A549 (cell line): ENCODE results near the gene TMEM120B. TPM values are rescaled to one million over a fixed set of nuclear protein-coding genes. Genes with fewer than 3 reads are reported as not detected.
"Not testable (repeated sequence)": the region's sequence is repeated elsewhere in the genome, so short reads cannot be mapped to it uniquely, and the experiment has no call there.

Source experiments
- ATAC-seq, 2 experiments: fragments of 200-7000 bp in 1 of 2; fragments of >200 bp in 1 of 2; cut with Nextera tagmentation in 1 of 2; cut with Tn5 transposase in 1 of 2; 3 replicates each; pipeline versions ENCODE4 v1.8.0 to v1.9.1; 2018 to 2020; ENCODE audit warnings: mild to moderate bottlenecking in 1 of 2, moderate library complexity in 1 of 2
- CTCF ChIA-PET: fragments of 300-600 bp; sonication (Branson Sonifier 250); formaldehyde crosslinking; extraction: SDS; loops from one replicate; lab custom pipeline; 2021; ENCODE audit warnings: antibody characterized with exemption, inconsistent platforms; lab: Yijun Ruan, JAX
- POLR2A ChIA-PET: fragments of 350-600 bp; formaldehyde crosslinking; extraction: SDS; loops from one replicate; lab custom pipeline; 2021; ENCODE audit warnings: antibody characterized with exemption, inconsistent platforms; lab: Yijun Ruan, JAX
- DNase-seq, 2 experiments: peaks; one replicate each; pipeline versions ENCODE4 v3.0.0 to v3.0.0-alpha.2; 2011 to 2016; ENCODE audit warnings: low read depth in 1 of 2, low spot score in 1 of 2
- FAIRE-seq: peaks from 2 replicates; lab custom pipeline; 2011; peaks lifted over from hg19 to GRCh38; lab: Jason Lieb, UNC
- H3K27ac ChIP-seq, 2 experiments: fragments of >200 bp; sonication (Bioruptor Twin); formaldehyde crosslinking; 3 replicates each; pipeline ENCODE4 v1.5.1; 2016 to 2017
- H3K4me1 ChIP-seq: fragments of >200 bp; sonication (Bioruptor Twin); formaldehyde crosslinking; 3 replicates; pipeline ENCODE4 v1.6.1; 2016
- H3K4me2 ChIP-seq: fragments of >200 bp; sonication (Bioruptor Twin); formaldehyde crosslinking; 3 replicates; pipeline ENCODE4 v1.6.1; 2016
- H3K4me3 ChIP-seq: fragments of >200 bp; sonication (Bioruptor Twin); formaldehyde crosslinking; 3 replicates; pipeline ENCODE4 v1.5.1; 2016
- H3K9me3 ChIP-seq: fragments of >200 bp; sonication (Bioruptor Twin); formaldehyde crosslinking; 3 replicates; pipeline ENCODE4 v1.6.1; 2016
- CBX8 ChIP-seq: fragments of 200-600 bp; sonication (generic); IDR thresholded peaks from 2 replicates; pipeline ENCODE4 v1.6.1; 2016
- CHD4 ChIP-seq: fragments of 200-600 bp; sonication (generic); IDR thresholded peaks from 2 replicates; pipeline ENCODE4 v1.6.1; 2016; ENCODE audit warnings: antibody characterized with exemption, mild to moderate bottlenecking, borderline replicate concordance
- EHMT2 ChIP-seq: fragments of 200-600 bp; sonication (generic); IDR thresholded peaks from 2 replicates; pipeline ENCODE4 v1.6.1; 2016; ENCODE audit warnings: antibody characterized with exemption, low read depth, mild to moderate bottlenecking, moderate library complexity
- EP300 ChIP-seq, 2 experiments: fragments of >200 bp; sonication (Bioruptor Twin); formaldehyde crosslinking; IDR thresholded peaks; 2 replicates in 1 of 2; 3 replicates in 1 of 2; pipeline ENCODE4 v1.6.1; 2016 to 2017
- FOSB ChIP-seq: fragments of 250-450 bp; sonication (Bioruptor Pico); IDR thresholded peaks from 2 replicates; pipeline ENCODE4 v1.5.0; 2020; ENCODE audit warnings: mild to moderate bottlenecking, moderate library complexity
- NFE2L2 ChIP-seq: fragments of 150-350 bp; conservative IDR thresholded peaks from 2 replicates; pipeline ENCODE4 v1.6.1; 2014; ENCODE audit warnings: low read length
- POLR2A ChIP-seq: IDR thresholded peaks from 2 replicates; pipeline ENCODE4 v1.6.1; 2012; ENCODE audit warnings: mild to moderate bottlenecking, low read length
- RAD21 ChIP-seq, 2 experiments: fragments of >200 bp in 1 of 2; sonication (Bioruptor Twin) in 1 of 2; formaldehyde crosslinking in 1 of 2; IDR thresholded peaks in 1 of 2; conservative IDR thresholded peaks in 1 of 2; 2 replicates in 1 of 2; 3 replicates in 1 of 2; pipeline ENCODE4 v1.6.1; 2012 to 2018; ENCODE audit warnings: inconsistent platforms in 1 of 2
- RCOR1 ChIP-seq: fragments of 150-350 bp; IDR thresholded peaks from 2 replicates; pipeline ENCODE4 v1.6.1; 2014; ENCODE audit warnings: antibody characterized with exemption, low read length, low read depth
- SREBF2 ChIP-seq: fragments of 450-650 bp; IDR thresholded peaks from 2 replicates; pipeline ENCODE4 v1.6.1; 2014; ENCODE audit warnings: mild to moderate bottlenecking, moderate library complexity
- TP53 ChIP-seq: fragments of 250-450 bp; sonication (Bioruptor Pico); IDR thresholded peaks from 2 replicates; pipeline ENCODE4 v1.5.0; 2021; ENCODE audit warnings: mild to moderate bottlenecking, moderate library complexity
- WGBS: methylation state at CpG from one replicate; pipeline ENCODE4 v1.1.6; 2017; ENCODE audit errors: missing lambda C conversion rate; 5-methylcytosine and 5-hydroxymethylcytosine counted together
- polyA plus RNA-seq, 4 experiments: library from polyadenylated mRNA; depleted of rRNA in 3 of 4; stranded (reverse); fragments of >200 nt; fragmentation: RNase III in 1 of 4; extraction: RNeasy Plus Mini Kit Qiagen cat#74134 plus additional on column Dnase treatment in 1 of 4; gene quantifications; 2 replicates in 3 of 4; 3 replicates in 1 of 4; pipeline ENCODE4 v1.2.3, GENCODE V29; 2011 to 2017
- TF ChIP-seq, protein P1 (sequence below): fragments of 450-650 bp; IDR thresholded peaks from 2 replicates; pipeline ENCODE4 v1.6.1; 2014; ENCODE audit warnings: antibody characterized with exemption
- TF ChIP-seq, protein P2 (sequence below): fragments of 200-600 bp; sonication (generic); IDR thresholded peaks from 2 replicates; pipeline ENCODE4 v1.6.1; 2016; ENCODE audit warnings: antibody characterized with exemption, mild to moderate bottlenecking, moderate library complexity
- TF ChIP-seq, protein P3 (sequence below): fragments of >200 bp; sonication (Bioruptor Twin); formaldehyde crosslinking; IDR thresholded peaks from 2 replicates; pipeline ENCODE4 v1.6.1; 2016
- TF ChIP-seq, protein P4 (sequence below): IDR thresholded peaks from 2 replicates; pipeline ENCODE4 v1.6.1; 2012
- TF ChIP-seq, protein P5 (sequence below): fragments of >200 bp; sonication (Bioruptor Twin); formaldehyde crosslinking; IDR thresholded peaks from 3 replicates; pipeline ENCODE4 v1.5.1; 2016

TMEM120B gene
- polyA plus RNA-seq, 2 of the 4 experiments (the other 2 are of a cell fraction): 10.6 to 13.2 TPM

DNA sequence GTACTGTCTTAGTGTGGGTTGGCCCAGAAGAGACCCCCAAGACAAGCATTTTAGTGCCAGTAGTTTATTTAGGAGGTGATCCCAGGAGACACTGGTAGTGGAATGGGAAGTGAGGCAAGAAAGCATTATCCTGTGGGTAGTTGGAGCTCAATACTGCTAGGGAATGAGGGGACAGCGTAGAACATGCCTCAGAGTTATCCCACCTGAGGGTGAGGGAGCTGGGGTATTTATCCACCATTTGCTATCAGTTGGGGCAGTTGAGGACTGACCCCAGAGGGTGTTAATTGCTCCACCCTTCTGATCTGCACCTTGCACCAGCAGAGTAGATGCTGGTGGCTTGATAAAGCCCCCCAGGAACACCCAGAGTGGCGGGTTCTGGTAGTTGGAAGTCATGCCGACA lies 43.0 kb downstream of the TMEM120B start:
- ChIA-PET CTCF (interaction anchor here (0.8 to 2.7 kb wide), 6 partner anchors 10 to 65 kb away, joined by 3 to 13 read pairs (median 3); partner anchors contain the start of gene RHOF), POLR2A (no interaction called here)
- WGBS: 90% methylated on average over 3 of the region's 3 CpGs
- H3K4me2 ChIP-seq: no peak overlapping the region
- ATAC-seq (no peak), DNase-seq (no peak), FAIRE-seq (no peak)
- no peak overlapping the region for H3K4me3 ChIP-seq
- no peaks in the 10 kb centered on the region for H3K4me1 ChIP-seq
- H3K9me3 ChIP-seq: no peaks in the 10 kb centered on the region
- no peak for TF ChIP-seq RAD21 (conservative IDR thresholded peaks at IDR 0.05 in 1 of 2, IDR thresholded peaks at IDR 0.05 in 1 of 2)
- TF ChIP-seq, protein P1, sequence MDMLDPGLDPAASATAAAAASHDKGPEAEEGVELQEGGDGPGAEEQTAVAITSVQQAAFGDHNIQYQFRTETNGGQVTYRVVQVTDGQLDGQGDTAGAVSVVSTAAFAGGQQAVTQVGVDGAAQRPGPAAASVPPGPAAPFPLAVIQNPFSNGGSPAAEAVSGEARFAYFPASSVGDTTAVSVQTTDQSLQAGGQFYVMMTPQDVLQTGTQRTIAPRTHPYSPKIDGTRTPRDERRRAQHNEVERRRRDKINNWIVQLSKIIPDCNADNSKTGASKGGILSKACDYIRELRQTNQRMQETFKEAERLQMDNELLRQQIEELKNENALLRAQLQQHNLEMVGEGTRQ: no peak
- TF ChIP-seq, all 56 proteins: peak for 0
- H3K27ac ChIP-seq: no peak overlapping the region

DNA sequence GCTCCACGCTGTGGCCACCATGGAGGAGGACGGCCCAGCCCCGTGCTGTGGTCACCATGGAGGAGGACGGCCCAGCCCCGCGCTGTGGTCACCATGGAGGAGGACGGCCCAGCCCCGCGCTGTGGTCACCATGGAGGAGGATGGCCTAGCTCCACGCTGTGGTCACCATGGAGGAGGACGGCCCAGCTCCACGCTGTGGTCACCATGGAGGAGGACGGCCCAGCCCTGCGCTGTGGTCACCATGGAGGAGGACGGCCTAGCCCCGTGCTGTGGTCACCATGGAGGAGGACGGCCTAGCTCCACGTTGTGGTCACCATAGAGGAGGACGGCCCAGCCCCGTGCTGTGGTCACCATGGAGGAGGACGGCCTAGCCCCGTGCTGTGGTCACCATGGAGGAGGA lies 46.0 kb downstream of the TMEM120B start:
- DNase-seq, H3K27ac ChIP-seq, H3K9me3 ChIP-seq, H3K4me3 ChIP-seq, H3K4me2 ChIP-seq, ATAC-seq, POLR2A ChIA-PET, FAIRE-seq, H3K4me1 ChIP-seq: not testable (repeated sequence)
- CTCF ChIA-PET: interaction anchor here (1.2 to 56.0 kb wide), 4 partner anchors 12 to 55 kb away, joined by 5 to 2657 read pairs (median 20); partner anchors contain the start of genes RHOF and SETD1B
- WGBS: 94% methylated on average over 18 of the region's 22 CpGs

DNA sequence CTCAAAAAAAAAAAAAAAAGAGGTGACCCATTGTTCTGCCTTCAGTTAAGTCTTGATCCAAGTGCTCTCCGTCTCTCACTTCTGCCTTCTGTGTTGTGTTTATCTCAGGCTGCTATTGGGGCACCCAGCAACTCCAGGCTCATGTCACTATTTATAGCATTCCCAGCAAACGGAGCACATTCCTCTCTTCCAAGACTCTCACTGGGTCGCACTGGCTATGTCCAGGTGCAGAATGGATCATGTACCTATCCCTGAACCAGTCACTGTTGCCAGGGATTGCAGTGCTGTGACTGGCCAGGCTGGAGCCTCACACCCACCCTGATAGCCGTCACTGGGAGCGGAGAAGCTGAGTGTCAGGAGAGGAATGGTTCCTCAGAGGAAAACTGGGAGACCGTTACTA lies 49.7 kb downstream of the TMEM120B start:
- ChIA-PET POLR2A (no interaction called here), CTCF (interaction anchor here (1.3 to 56.0 kb wide), 3 partner anchors 11 to 210 kb away, joined by 3 to 2657 read pairs (median 27); partner anchors contain the start of genes RHOF and SETD1B)
- peaks cover 19% of the 10 kb centered on the region for H3K4me1 ChIP-seq
- no peak overlapping the region for H3K27ac ChIP-seq
- no peak overlapping the region for H3K4me2 ChIP-seq
- H3K4me3 ChIP-seq: no peak overlapping the region
- DNase-seq (no peak), ATAC-seq (peak in 1 of 2 experiments; percentile 28; a peak in 2 of 6 replicates), FAIRE-seq (no peak)
- 83% methylated on average over 6 of the region's 6 CpGs for WGBS
- H3K9me3 ChIP-seq: no peaks in the 10 kb centered on the region
- TF ChIP-seq, protein P2, sequence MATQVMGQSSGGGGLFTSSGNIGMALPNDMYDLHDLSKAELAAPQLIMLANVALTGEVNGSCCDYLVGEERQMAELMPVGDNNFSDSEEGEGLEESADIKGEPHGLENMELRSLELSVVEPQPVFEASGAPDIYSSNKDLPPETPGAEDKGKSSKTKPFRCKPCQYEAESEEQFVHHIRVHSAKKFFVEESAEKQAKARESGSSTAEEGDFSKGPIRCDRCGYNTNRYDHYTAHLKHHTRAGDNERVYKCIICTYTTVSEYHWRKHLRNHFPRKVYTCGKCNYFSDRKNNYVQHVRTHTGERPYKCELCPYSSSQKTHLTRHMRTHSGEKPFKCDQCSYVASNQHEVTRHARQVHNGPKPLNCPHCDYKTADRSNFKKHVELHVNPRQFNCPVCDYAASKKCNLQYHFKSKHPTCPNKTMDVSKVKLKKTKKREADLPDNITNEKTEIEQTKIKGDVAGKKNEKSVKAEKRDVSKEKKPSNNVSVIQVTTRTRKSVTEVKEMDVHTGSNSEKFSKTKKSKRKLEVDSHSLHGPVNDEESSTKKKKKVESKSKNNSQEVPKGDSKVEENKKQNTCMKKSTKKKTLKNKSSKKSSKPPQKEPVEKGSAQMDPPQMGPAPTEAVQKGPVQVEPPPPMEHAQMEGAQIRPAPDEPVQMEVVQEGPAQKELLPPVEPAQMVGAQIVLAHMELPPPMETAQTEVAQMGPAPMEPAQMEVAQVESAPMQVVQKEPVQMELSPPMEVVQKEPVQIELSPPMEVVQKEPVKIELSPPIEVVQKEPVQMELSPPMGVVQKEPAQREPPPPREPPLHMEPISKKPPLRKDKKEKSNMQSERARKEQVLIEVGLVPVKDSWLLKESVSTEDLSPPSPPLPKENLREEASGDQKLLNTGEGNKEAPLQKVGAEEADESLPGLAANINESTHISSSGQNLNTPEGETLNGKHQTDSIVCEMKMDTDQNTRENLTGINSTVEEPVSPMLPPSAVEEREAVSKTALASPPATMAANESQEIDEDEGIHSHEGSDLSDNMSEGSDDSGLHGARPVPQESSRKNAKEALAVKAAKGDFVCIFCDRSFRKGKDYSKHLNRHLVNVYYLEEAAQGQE: no peak
- TF ChIP-seq EP300 (IDR thresholded peaks at IDR 0.05) (no peak), EHMT2 (no peak), POLR2A (no peak), CHD4 (no peak), TP53 (no peak), CBX8 (no peak), SREBF2 (no peak), NFE2L2 (no peak), RCOR1 (no peak), FOSB (CRISPR knock-in tag) (no peak)
- TF ChIP-seq, protein P3, sequence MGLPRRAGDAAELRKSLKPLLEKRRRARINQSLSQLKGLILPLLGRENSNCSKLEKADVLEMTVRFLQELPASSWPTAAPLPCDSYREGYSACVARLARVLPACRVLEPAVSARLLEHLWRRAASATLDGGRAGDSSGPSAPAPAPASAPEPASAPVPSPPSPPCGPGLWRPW: no peak
- TF ChIP-seq, protein P4, sequence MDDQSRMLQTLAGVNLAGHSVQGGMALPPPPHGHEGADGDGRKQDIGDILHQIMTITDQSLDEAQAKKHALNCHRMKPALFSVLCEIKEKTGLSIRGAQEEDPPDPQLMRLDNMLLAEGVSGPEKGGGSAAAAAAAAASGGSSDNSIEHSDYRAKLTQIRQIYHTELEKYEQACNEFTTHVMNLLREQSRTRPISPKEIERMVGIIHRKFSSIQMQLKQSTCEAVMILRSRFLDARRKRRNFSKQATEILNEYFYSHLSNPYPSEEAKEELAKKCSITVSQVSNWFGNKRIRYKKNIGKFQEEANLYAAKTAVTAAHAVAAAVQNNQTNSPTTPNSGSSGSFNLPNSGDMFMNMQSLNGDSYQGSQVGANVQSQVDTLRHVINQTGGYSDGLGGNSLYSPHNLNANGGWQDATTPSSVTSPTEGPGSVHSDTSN: no peak
- TF ChIP-seq, protein P5, sequence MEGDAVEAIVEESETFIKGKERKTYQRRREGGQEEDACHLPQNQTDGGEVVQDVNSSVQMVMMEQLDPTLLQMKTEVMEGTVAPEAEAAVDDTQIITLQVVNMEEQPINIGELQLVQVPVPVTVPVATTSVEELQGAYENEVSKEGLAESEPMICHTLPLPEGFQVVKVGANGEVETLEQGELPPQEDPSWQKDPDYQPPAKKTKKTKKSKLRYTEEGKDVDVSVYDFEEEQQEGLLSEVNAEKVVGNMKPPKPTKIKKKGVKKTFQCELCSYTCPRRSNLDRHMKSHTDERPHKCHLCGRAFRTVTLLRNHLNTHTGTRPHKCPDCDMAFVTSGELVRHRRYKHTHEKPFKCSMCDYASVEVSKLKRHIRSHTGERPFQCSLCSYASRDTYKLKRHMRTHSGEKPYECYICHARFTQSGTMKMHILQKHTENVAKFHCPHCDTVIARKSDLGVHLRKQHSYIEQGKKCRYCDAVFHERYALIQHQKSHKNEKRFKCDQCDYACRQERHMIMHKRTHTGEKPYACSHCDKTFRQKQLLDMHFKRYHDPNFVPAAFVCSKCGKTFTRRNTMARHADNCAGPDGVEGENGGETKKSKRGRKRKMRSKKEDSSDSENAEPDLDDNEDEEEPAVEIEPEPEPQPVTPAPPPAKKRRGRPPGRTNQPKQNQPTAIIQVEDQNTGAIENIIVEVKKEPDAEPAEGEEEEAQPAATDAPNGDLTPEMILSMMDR: no peak
